Islet of Langerhans (tissue), 1 donor: ENCODE data around the gene IGFL2.
"Not testable (repeated sequence)": the region's sequence is repeated elsewhere in the genome, so short reads cannot be mapped to it uniquely, and the experiment has no call there.

Experiments
- FAIRE-seq: peaks from one replicate; lab custom pipeline; 2011; peaks lifted over from hg19 to GRCh38; lab: Jason Lieb, UNC

IGFL2 gene

GRCh38 chr19:46189971-46190888 is 42.2 kb downstream of the IGFL2 start:
- FAIRE-seq: no peak

- FAIRE-seq: no peak
Measured at GRCh38 chr19:46191356-46191755, 43.3 kb downstream of the IGFL2 start.

GRCh38 chr19:46191972-46192371 is 43.9 kb downstream of the IGFL2 start:
- no peak for FAIRE-seq

- FAIRE-seq: not testable (repeated sequence)
Measured at GRCh38 chr19:46192626-46192991, 44.6 kb downstream of the IGFL2 start.

GRCh38 chr19:46192992-46193650 is 45.1 kb downstream of the IGFL2 start:
- FAIRE-seq: no peak

- FAIRE-seq: no peak
Measured at GRCh38 chr19:46193678-46194077, 45.6 kb downstream of the IGFL2 start.

GRCh38 chr19:46195104-46195503 is 47.1 kb downstream of the IGFL2 start:
- no peak for FAIRE-seq

GRCh38 chr19:46195919-46196318 is 47.9 kb downstream of the IGFL2 start:
- FAIRE-seq: not testable (repeated sequence)

GRCh38 chr19:46196410-46197124 is 48.5 kb downstream of the IGFL2 start:
- FAIRE-seq: no peak

GRCh38 chr19:46197314-46198070 is 49.5 kb downstream of the IGFL2 start:
- FAIRE-seq: no peak

- no peak for FAIRE-seq
Measured at GRCh38 chr19:46198756-46199155, 50.7 kb downstream of the IGFL2 start.

GRCh38 chr19:46201454-46202310 is 53.6 kb downstream of the IGFL2 start:
- no peak for FAIRE-seq

- no peak for FAIRE-seq
Measured at GRCh38 chr19:46202426-46202825, 54.4 kb downstream of the IGFL2 start.

GRCh38 chr19:46202872-46203860 is 55.1 kb downstream of the IGFL2 start:
- FAIRE-seq: no peak

GRCh38 chr19:46204008-46204407 is 56.0 kb downstream of the IGFL2 start:
- FAIRE-seq: no peak

- FAIRE-seq: no peak
Measured at GRCh38 chr19:46205183-46205984, 57.3 kb downstream of the IGFL2 start.

GRCh38 chr19:46206176-46206575 is 58.1 kb downstream of the IGFL2 start:
- no peak for FAIRE-seq

- FAIRE-seq: no peak
Measured at GRCh38 chr19:46206682-46207081, 58.6 kb downstream of the IGFL2 start.

- not testable (repeated sequence) for FAIRE-seq
Measured at GRCh38 chr19:46207858-46208257, 59.8 kb downstream of the IGFL2 start.
